ENCODE results near the gene CCDC187.

The CCDC187 gene

DNA sequence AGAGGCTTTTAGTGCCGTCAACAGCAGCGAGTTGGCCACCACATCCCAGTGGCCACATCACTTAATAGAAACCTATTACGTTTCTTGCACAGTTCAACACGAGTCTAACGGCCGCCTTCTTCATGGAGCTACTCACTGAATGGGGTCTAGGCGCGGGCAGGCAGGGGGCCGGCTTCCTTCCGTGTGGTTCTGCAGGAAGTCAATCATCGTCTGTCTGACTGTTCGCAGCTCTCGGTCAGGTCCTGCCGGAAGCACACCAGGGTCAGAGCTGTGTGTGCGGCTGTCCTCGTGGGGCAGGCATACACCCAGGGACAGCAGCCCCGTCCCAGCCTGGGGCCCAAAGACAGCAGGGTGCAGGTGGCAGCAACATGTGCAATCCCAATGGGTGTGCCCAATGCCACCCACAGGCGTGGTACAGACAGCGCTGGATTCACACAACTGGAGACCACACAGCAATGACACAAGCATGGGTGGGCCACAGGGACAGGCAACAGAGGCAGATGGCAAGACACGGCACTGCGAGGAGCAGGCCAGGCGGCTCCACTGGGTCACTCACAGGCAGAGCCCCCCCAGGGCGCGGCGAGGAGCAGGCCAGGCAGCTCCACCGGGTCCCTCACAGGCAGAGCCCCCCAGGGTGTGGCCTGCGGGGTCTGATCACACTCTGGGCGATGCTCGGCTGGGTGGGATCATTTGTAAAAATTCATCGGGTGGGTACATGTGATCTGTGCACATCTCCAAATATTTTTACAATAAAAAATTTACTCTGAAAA, 79.8 kb downstream of the CCDC187 start:
- DNase-seq (ENCODE audit: low read depth), result no peak

DNA sequence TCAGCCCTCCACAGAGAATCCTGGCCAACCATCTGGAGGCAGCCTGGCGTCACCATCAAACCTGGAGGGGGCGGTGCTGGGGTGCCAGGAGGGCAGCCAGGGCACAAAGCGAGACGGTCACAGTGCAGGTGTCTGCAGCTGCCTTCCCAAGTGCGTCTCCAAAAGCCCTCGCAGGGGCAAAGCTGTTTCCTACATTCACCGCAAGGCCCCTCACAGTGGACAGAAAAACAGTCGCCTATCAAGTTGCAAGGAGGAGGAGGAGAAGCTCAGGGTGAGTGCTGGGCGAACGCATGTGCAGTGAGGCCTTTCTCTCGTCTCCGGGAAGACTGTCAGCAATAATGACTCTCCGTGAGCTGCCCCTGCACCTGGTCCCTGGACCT, 81.0 kb downstream of the CCDC187 start:
- DNase-seq (ENCODE audit: low read depth), result no peak

DNA sequence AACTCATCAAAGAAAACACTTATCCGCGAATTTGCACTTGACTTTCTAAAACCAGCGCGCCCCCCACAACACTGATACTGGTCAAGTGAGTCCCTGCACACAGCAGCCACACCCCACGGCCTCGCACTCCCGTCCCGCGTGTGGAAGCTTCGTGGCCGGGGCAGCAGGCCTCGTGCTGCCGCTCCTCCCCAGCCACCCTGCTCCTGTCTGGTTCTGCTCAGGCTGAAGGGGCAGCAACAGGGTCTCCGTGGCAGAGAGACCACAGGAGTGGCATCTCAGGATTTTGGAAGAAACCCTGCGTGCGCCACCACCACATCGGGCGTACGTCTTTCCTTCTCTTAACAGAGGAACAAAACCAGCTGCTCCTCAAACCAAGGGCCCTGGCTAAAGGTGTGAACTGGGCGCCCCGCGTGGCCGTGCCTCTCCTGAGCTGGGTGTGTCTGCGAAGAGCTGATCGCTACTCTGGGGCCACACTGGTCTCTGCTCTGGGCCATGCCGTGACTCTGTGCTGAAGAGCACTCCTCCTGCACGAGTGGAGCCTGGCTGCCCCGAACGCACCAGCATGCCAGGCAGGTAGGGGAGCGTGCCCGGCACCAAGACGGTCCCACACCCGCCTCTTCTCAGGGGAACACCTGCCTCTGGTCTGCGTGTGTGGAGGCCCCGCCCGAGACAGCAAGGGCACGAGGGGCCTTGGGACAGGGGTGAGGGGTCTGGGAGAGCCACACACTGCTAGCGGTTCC, 81.6 kb downstream of the CCDC187 start:
- DNase-seq (ENCODE audit: low read depth), result no peak

DNA sequence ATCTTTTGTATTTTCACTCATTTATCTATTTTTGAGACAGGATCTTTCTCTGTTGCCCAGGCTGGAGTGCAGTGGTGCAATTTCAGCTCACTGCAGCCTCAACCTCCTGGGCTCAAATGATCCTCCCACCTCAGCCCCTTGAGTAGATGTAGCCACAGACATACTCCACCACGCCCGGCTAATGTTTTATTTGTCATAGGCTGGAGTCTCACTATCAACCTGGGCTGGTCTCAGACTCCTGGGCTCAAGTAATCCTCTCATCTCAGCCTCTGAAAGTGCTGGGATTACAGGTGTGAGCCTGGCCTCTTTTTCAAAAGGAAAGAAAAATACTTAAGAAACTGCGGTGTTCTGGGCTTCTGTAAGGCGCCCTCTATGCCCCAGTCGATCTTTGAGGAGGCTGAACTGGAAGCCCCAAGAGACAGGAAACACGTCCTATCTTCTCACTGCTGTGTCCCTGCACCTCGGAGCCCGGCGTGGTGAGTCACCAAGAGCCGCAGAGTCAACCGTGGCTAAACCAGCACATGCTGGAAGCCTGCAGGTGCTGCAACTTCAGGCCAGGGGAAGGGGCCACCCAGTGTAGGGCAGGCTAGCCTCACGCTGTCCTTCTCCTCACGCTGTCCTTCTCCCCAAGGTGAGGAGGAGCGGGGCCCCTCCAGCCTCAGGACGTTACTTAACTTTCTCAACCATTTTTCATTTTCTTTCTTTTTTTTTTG, 83.7 kb downstream of the CCDC187 start:
- no peak for DNase-seq (ENCODE audit: low read depth)

DNA sequence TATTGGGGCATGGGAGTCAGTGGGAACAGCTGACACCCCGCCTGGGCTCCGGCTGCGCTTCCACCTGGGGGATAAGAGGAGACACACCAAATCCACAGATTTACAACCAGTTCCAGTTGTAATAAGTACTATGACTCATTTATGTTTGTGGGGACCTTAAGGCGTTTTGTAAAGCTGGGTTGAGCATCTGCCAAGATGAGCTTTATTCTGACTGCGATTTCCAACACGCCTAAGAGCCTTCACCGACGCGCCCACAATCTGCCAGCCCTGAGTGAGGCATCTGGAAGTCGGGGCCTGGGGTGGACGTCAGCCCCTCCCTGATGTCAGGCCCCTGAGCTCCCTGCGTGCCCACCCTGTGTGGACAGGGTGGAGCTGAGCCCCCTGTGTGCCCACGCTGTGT, 84.6 kb downstream of the CCDC187 start:
- DNase-seq (ENCODE audit: low read depth), result no peak

DNA sequence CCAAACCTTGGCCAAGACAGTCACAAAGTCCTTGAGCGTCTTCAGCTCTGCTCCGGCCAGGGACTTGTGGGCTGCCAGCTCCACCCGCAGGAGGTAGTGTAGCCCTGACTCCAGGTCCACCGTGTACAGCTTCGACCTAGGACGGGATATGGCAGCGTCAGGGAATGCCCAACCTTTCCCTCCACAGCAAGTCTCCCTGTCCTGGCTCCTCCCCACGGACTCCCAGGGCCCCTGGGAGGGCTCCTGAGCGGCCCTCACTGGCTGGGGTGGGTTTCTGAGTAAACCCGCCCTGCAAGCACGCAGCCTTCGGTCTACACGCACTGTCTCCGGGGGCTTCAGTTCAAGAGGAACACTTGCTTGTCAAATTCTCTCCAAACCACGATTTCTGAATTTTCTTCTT, 85.2 kb downstream of the CCDC187 start:
- no peak for DNase-seq (ENCODE audit: low read depth)

DNA sequence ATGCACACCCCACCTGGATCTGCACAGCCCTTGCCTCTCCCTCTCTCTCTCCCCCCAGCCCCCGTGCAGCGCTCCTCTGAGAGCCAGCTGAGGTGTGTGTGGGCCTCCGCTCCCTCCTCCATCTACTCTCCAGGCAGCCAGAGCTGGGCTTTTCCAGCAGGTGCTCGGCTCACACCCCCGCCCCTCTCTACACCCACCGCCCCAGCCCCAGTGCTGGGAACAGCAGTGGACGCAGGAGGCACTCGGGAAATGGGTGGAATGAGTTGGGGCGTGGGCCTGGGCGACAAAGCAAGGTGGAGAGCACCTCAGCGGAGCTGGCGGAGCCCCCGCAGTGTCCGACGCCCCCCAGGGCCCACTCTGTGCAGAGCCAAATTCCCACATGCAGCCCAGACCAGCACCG, 85.6 kb downstream of the CCDC187 start:
- no peak for DNase-seq (ENCODE audit: low read depth)

DNA sequence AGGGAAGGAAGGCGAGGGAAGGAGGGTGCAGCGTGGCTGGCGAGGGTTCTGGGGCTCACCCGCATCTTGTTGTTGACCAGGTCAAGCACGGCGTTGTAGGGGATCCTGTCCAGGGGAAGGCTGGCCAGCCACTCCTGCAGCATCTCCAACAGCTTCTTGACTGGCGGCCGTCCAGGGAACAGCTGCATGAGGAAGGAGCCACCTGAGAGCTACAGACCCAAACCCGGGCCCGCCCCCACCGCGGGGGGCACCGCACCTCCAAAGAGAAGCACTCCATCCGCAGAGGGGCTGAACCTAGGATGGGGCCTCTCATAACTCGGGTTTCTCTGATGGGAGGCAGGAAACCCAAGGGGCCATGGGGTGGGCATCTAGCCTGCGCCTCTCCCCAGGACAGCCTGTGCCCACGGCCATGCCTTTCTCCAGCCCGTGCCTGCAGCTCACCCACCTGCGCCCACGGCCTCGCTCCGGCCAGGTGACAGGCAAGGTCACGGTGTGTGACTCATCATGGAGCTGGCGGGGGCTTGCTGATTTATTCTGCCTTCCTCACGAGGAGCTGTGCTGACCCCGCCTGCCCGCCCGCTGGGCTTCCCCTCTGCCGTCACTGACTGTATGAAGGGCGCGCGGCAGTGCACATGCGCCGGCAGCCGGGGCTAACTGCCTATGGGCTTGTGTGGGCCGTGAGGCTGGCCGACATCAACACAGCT, 87.2 kb downstream of the CCDC187 start:
- DNase-seq (ENCODE audit: low read depth), result no peak

DNA sequence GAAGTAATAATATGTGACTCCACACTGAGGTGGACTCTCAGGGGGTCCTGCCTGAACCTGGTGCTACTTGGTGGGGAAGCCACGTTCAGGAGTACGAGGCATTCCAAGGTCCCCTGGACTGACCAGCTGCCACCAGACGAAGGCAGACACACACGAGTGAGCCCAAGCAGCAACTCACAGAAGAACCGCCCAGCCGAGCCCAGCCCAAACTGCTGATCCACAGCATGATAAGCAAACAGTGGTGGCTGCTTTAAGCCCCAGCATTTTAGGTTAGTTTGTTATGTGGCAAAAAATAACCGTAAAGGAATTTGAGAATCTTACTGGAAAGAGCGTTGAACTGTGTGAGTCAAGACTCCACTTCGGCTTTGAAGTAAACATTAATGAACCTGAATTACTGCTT, 90.2 kb downstream of the CCDC187 start:
- DNase-seq (ENCODE audit: low read depth), result no peak

DNA sequence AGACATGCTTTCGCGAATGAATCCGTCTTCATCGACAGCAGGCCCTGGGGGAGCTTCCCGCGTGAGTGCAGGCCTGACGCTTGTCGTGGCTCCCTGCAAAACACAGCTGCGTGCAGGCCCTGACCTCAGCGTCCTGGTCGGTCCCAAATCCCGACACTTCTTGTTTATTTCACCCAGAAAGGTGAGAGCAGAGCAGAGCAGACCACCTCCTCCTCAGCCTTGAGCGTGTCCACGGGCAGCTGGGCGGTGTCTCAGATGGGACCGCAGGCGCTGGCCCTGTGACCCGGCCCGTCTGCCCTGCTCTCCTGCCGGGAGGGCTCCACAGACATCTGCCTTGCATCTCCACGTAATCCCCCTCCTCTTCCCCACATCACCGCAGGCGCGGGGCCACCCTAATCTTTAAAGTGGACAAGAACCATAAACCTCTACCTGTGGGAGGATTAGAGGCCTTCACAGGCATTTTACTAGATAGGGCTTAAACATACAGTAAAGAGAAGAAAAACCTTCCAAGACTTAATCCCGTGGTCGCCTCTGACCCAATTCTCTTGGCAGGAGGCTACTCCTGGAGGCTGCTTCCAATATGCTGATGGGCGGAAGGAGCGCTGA, 91.4 kb downstream of the CCDC187 start:
- DNase-seq (ENCODE audit: low read depth), result no peak

DNA sequence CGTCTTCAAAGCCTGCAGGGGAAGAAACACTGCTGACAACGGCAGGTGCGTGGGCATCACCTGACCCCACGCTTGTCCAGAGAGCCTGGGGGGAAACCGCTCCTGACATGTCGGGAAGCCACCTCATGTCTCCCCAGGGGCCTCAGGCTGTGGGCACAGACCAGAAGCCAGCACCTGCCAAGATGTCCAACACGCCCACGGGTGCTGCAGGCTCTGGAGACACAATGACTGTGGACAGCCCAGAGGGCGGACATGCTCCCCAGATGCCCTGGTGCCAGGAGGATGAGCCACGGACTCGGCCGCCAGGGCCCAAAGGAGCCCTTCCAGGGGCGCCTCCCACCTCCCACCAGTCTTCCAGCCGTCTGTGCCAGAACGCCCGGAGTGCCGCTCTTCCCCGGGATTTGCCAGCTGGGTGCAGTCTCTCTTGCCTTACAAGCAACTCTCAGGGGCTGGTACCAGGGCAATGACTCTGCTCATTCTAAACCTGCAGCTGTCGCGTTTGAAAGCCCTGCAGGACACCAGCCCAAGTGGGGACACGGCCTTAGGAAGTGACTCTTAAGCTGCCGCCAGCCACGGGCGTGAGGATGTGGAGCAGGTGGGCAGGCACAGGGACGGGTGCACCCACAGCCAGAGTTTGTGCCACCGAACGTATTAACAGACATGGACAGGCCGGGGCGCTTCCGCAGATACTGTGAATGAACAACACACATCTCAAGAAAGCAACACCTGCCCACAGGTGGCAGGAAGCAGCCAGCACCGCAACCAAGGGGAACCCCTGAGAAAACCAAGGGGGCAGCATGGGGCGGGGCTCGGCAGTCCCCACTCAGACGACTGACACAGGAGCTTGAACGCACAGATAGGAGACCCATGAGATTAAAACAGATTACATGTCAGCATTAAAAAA, 92.2 kb downstream of the CCDC187 start:
- no peak for DNase-seq (ENCODE audit: low read depth)

DNA sequence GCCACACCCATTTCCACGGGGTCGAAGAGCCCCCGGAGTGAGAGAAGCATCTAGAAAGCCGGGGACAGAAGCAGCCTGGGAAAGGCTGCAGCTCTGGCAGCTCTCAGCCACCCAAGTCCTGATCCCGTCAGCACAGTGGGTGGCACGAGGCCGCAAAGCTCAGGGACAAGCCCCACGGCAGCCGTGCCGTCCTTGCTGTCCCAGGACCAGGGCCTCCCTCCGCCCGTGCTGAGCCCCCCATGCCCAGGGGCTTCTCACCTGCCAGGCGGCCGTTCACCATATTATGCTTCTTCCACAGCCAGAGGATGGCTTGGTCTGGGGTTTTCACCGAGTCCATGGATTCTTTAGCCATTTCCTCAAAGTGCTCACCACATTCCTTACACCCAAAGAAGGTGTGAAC, 92.9 kb downstream of the CCDC187 start:
- no peak for DNase-seq (ENCODE audit: low read depth)

DNA sequence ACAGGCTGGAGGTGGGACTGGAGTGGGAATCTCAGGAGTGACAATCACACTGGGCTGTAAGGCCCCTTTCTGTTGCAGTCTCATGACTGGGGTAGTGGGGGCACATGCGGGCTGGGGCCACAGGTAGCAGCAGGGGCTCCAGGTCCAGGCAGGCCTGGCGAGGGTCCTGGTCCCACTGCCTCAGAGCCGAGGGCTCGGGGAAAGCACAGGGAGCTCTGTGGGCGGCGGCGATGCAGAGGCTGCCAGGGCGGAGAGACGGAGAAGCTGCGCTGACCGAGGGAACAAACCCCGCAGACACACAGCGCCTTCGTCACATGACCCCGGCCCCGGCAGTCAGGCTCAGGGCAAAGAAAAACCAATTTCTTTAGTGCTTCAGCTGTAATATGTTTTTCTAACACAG, 93.6 kb downstream of the CCDC187 start:
- DNase-seq (ENCODE audit: low read depth), result no peak

DNA sequence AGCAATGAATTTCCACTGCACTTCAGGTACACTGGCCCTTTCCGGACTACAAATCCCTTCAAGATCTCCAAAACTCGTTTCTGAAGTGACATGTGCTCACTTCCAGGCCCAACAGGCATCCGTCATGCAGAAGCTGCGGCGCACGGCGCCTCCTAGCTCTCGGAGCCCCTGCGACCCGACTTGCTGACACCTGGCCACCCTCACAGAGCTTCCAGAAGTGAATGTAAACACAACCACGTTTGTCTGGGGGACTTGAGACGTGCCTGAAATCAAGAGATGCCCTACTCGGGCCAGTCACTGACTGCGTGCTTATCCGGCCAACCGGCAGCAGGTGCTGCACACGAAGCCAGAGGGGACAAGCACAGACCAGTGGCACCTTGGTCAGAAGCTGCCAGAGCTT, 94.1 kb downstream of the CCDC187 start:
- DNase-seq (ENCODE audit: low read depth), result no peak

DNA sequence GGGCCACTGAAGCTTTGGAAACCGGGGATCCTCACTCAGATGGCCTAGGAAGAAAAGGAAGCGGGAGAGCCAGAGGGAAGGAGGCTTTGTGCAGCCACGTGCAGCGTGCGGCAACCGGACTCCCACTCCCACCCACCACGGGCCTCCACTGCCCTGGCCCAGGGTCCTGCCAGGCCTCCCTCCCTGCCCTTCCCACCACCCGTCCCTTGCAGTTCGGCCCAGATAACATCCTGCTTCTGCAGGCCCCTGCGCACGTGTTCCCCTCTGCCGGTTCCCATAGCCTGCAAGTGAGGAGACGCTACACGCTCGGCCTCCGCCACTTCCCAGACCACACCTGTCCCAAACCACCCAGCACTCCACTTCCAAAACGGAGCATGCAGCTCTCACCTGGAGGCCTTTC, 94.7 kb downstream of the CCDC187 start:
- no peak for DNase-seq (ENCODE audit: low read depth)

DNA sequence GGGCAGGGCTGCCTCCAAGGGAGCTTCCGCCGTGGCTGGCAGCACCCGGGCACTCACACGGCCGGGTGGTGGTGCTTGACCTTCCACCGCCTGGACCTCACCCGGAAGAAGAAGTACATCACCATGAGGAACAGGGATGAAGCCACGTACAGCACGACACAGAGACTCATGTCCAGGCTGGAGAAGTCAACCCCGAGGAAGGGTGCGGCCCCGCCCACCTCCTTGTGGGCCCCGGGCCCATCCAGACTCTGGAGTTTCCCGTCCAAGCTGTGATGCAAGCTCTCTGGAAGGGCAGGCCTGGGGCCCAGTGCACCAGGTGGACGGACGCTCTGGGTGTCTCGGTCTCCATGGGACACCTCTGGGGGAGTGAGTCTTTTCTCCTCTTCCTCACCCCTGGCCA, 95.2 kb downstream of the CCDC187 start:
- no peak for DNase-seq (ENCODE audit: low read depth)

DNA sequence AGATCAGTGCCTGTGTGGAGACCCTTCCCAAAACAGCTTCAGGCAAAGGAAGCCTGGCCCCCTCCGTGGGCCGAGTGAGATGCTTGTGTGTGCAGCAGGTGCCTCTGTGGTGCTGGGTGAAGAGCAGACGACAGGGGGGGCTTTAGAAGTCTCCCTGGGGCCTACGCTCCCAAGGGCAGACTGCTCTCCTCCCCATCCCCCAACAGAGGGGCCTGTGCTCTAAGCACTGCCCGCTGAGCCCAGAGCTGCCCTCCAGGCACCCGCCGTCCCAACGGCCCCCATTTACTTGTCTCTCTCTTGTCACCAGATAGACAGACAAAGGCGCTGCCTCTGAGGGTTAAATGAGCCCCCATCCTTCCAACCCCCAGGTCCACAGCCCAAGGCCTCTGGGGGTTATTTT, 96.3 kb downstream of the CCDC187 start:
- no peak for DNase-seq (ENCODE audit: low read depth)

DNA sequence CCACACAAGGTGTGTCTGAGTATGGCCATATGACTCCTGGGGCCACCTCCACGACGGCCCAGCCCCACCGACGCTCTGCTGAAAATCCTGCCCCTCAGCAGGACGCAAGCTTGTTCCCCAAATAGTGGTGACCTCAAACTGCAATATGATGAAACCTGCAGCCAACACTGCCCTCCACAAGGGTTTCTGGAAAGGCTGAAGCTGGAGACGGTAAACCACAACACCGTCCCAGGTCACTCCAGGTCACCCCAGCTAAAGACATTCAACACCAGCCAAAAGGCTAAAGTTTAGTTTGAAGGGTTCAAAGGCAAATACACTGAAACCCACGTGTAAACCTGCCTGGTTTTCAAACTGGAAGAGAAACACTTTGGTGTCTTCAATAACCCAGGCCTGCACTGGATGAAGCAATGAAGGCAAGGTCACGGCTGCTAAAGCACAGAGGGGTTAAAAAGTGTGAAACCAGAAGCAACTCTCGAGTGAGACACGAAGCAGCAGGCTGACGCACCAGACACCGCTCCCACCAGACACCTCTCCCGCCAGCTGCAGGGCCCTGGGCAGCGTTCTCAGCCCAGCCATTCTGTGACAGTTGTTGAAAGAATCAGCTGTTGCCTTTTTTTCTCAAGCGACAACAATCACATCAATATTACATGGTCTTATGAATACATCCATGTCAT, 97.2 kb downstream of the CCDC187 start:
- no peak for DNase-seq (ENCODE audit: low read depth)

DNA sequence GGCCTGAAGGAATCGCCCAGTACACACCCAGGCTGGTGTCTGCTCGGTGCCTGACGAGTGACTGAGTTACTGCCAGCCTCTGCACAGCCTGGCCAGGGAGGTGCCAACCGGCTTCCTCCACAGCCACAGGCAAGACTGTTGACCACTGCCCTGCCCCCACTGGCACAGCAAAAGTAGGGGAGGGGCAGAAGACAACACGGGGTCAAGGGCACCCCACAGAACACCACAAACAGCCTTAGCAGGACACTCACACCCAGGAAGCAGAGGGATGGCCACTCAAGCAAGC, 98.2 kb downstream of the CCDC187 start:
- DNase-seq (ENCODE audit: low read depth), result no peak

DNA sequence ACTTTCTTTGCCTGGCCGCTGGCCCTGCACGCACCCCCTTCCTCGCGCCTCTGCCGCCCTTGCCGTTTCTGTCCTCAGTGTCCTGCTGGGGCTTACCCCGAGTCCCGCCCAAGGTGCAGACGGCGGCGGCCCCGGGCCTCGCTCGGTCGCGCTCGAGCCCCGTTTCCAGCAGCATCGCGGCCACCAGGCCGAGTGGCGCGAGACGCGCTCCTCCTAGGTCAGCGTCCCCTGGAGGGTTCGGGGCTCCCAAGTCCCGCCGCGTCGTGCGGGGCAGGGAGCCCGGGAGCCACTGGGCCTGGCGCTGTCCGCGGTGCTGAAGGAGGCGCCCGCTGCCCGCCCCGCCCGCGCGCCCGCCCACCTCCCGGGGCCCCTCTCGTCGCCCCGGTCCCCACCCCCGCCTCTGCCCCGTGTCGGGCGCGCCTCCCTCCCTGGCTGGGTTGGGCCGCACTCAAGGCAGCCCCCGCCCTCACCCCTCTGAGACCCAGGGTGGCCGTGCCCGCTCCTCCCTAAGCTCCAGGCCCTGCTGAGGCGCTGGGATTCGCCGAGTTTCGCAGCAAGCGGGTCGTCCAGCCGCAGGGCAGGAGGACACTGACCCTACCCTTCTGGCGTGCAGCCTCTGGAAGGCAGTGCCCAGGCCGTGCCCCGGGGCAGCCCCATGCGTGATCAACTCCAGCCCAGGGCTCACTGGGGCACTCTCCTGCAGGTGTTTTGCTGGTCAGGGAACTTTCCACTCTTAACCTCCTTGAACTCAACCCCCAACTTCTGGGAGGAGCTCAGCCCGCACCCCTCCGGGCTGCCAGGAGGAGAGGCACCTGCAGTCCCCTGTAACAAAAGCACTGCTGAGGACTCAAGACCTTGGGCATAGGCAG, 98.8 kb downstream of the CCDC187 start, which contains the start of gene LHX3:
Gene LHX3, minus strand, starts transcription at position 291 of the 869 bp plus-strand sequence. Its CDS starts 116 bp downstream, at position 175.
- DNase-seq (ENCODE audit: low read depth), result no peak
